ENCODE data around the gene CHMP2A. TPM values are rescaled to one million over a fixed set of nuclear protein-coding genes. Genes with fewer than 3 reads are reported as not detected.

CHMP2A gene
- total and polyA plus RNA-seq, 2 experiments from 2014 or later: 88.6 to 186 TPM

- H3K79me2 ChIP-seq (ENCODE audit: insufficient read depth): peaks cover 95% of the 10 kb centered on the region
- WGBS, 2 experiments (ENCODE audit: low coverage in 1 of 2, low lambda C conversion rate in 2 of 2, missing lambda C conversion rate in 2 of 2): 87 to 89% methylated on average over 11 to 12 of the region's 13 CpGs
- H3K9me3 ChIP-seq (ENCODE audit: low read depth): no peaks in the 10 kb centered on the region
- peaks cover 24% of the 10 kb centered on the region for H3K4me1 ChIP-seq (ENCODE audit: insufficient read depth)
- H3K4me2 ChIP-seq (ENCODE audit: unreplicated experiment): no peak overlapping the region
- H3K9ac ChIP-seq: no peak overlapping the region
- no peak overlapping the region for H3K27ac ChIP-seq
- no peak for DNase-seq
- in situ Hi-C loops (cut with MboI): no loop called here
- H3K36me3 ChIP-seq (ENCODE audit: low read depth): peaks cover 47% of the 10 kb centered on the region
- H2AFZ ChIP-seq: no peak overlapping the region
- no peaks in the 10 kb centered on the region for H3K9me2 ChIP-seq (ENCODE audit: insufficient read depth)
- H3K4me3 ChIP-seq: no peak overlapping the region
- peaks cover 40% of the 10 kb centered on the region for H3F3A ChIP-seq (ENCODE audit: insufficient read depth)
- peaks cover 10% of the 10 kb centered on the region; the same call in 1 of the 2 replicates for H4K20me1 ChIP-seq (ENCODE audit: insufficient read depth)
- H3K27me3 ChIP-seq (replicated peaks; ENCODE audit: insufficient read depth): no peaks in the 10 kb centered on the region
- TF ChIP-seq EZH2phosphoT487 (IDR thresholded peaks at IDR 0.05; ENCODE audit: insufficient read depth, low read depth) (no peak), EZH2 (IDR thresholded peaks at IDR 0.05; ENCODE audit: insufficient read depth, poor library complexity, severe bottlenecking) (no peak)
Observed at GRCh38 chr19:58550362-58551122, 4.4 kb downstream of the CHMP2A start.

- TF ChIP-seq EZH2 (IDR thresholded peaks at IDR 0.05; ENCODE audit: insufficient read depth, poor library complexity, severe bottlenecking) (no peak), EZH2phosphoT487 (IDR thresholded peaks at IDR 0.05; ENCODE audit: insufficient read depth, low read depth) (no peak)
- Histone ChIP-seq H3K79me2 (ENCODE audit: insufficient read depth) (peaks cover 98% of the 10 kb centered on the region), H4K20me1 (ENCODE audit: insufficient read depth) (peaks cover 14% of the 10 kb centered on the region; the same call in 1 of the 2 replicates), H3K27me3 (replicated peaks; ENCODE audit: insufficient read depth) (no peaks in the 10 kb centered on the region), H3K36me3 (ENCODE audit: low read depth) (peaks cover 47% of the 10 kb centered on the region), H3F3A (ENCODE audit: insufficient read depth) (peaks cover 40% of the 10 kb centered on the region), H3K27ac (no peak overlapping the region), H3K4me3 (no peak overlapping the region), H3K9me3 (ENCODE audit: low read depth) (no peaks in the 10 kb centered on the region), H2AFZ (no peak overlapping the region), H3K9ac (no peak overlapping the region), H3K4me2 (ENCODE audit: unreplicated experiment) (no peak overlapping the region), H3K4me1 (ENCODE audit: insufficient read depth) (peaks cover 20% of the 10 kb centered on the region), H3K9me2 (ENCODE audit: insufficient read depth) (no peaks in the 10 kb centered on the region)
- in situ Hi-C loops (cut with MboI): no loop called here
- no peak for DNase-seq
- WGBS, 2 experiments (ENCODE audit: low coverage in 1 of 2, low lambda C conversion rate in 2 of 2, missing lambda C conversion rate in 2 of 2): 93 to 95% methylated on average over 11 of the region's 11 CpGs
Observed at GRCh38 chr19:58549664-58550361, 5.1 kb downstream of the CHMP2A start.

GRCh38 chr19:58548859-58549663, 5.8 kb downstream of the CHMP2A start:
- Histone ChIP-seq H3F3A (ENCODE audit: insufficient read depth) (peaks cover 33% of the 10 kb centered on the region), H3K9me3 (ENCODE audit: low read depth) (no peaks in the 10 kb centered on the region), H3K4me1 (ENCODE audit: insufficient read depth) (peaks cover 17% of the 10 kb centered on the region), H3K9ac (no peak overlapping the region), H3K27ac (no peak overlapping the region), H4K20me1 (ENCODE audit: insufficient read depth) (peaks cover 14% of the 10 kb centered on the region; the same call in 1 of the 2 replicates), H3K79me2 (ENCODE audit: insufficient read depth) (peaks cover 94% of the 10 kb centered on the region), H3K9me2 (ENCODE audit: insufficient read depth) (no peaks in the 10 kb centered on the region), H2AFZ (no peak overlapping the region), H3K4me3 (no peak overlapping the region), H3K36me3 (ENCODE audit: low read depth) (peaks cover 47% of the 10 kb centered on the region), H3K27me3 (replicated peaks; ENCODE audit: insufficient read depth) (no peaks in the 10 kb centered on the region), H3K4me2 (ENCODE audit: unreplicated experiment) (no peak overlapping the region)
- in situ Hi-C loops (cut with MboI): no loop called here
- TF ChIP-seq EZH2 (IDR thresholded peaks at IDR 0.05; ENCODE audit: insufficient read depth, poor library complexity, severe bottlenecking) (no peak), EZH2phosphoT487 (IDR thresholded peaks at IDR 0.05; ENCODE audit: insufficient read depth, low read depth) (no peak)
- WGBS, 2 experiments (ENCODE audit: low coverage in 1 of 2, low lambda C conversion rate in 2 of 2, missing lambda C conversion rate in 2 of 2): 88 to 93% methylated on average over 19 to 20 of the region's 20 CpGs
- no peak for DNase-seq

All from GM23248 (cell line).